Stimulated activated CD4-positive, alpha-beta T cell treated with anti-CD3 and anti-CD28 coated beads, Interleukin-12 subunit alpha, Interleukin-12 subunit beta, amount 100 ng/mL, for 48 hours (primary cell): ENCODE data around the gene PKN3.
"Not testable (repeated sequence)": the region's sequence is repeated elsewhere in the genome, so short reads cannot be mapped to it uniquely, and the experiment has no call there.

Source experiments
- DNase-seq, 3 donors: peaks; one replicate each; pipeline ENCODE4 v3.0.0-alpha.2; 2020; ENCODE audit warnings: low read depth in 2 of 3, low spot score in 1 of 3

PKN3 gene

GRCh38 chr9:128702445-128702948 is at the start of gene PKN3:
TSS of gene PKN3 (plus strand) at chr9:128702503. CDS start at chr9:128702916, 413 bp downstream.
- DNase-seq = peak; percentile 74 to 92 (median 89)

- DNase-seq = no peak
These were observed 48.4 kb upstream of the PKN3 start for GRCh38 chr9:128653908-128654307.

DNA sequence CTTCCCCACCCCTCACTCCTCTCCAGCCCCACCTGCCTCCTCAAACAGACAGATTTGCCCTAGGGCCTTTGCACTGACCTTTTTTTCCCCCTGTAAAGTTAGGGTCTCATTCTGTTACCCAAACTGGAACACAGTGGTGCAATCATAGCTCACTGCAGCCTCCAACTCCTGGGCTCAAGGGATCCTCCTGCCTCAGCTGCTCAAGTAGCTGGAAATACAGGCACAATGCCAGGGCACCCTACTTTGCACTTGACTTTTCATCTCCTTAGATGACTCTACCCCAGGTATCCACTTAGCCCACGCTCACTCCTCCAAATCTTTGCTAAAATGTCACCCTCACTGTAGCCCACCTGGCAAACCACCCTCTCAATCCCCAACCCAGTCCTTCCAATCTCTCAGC is 47.8 kb upstream of the PKN3 start:
- DNase-seq = no peak

GRCh38 chr9:128656416-128657343 is 45.6 kb upstream of the PKN3 start, which contains the start of gene DYNC2I2:
TSS of gene DYNC2I2 (minus strand) at chr9:128656847. CDS start at chr9:128656726, 121 bp downstream.
- peak; percentile 89 to 98 (median 93) for DNase-seq

DNA sequence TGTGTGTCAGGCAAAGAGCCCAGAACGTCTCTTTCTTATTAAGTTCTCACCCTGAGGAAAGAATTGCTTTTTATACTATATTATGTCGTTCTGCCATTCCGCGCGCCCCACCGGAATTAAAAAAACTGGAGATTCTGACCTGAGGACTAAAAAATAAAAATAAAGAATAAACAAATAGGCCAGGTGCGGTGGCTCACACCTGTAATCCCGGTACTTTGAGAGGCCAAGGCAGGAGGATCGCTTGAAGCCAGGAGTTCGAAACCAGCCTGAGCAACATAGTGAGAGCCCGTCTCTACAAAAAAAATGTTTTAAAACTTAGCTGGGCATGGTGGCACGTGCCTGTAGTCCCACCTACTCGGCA is 45.0 kb upstream of the PKN3 start:
- no peak for DNase-seq

- DNase-seq = no peak
These were observed 44.5 kb upstream of the PKN3 start for GRCh38 chr9:128657796-128658195.

DNA sequence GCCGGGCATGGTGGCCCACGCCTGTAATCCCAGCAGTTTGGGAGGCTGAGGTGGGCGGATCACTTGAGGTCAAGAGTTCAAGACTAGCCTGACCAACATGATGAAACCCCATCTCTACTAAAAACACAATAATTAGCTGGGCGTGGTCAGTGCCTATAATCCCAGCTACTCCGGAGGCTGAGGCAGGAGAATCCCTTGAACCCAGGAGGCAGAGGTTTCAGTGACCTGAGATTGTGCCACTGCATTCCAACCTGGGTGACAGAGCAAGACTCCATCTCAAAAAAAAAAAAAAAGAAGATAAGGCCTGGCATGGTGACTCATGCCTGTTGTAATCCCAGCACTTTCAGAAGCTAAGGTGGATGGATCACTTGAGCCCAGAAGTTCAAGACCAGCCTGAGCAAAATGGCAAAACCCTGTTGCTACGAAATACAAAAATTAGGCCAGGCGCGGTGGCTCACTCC is 35.8 kb upstream of the PKN3 start:
- not testable (repeated sequence) for DNase-seq

- no peak for DNase-seq
These were observed 32.5 kb upstream of the PKN3 start for GRCh38 chr9:128669786-128670185.

DNA sequence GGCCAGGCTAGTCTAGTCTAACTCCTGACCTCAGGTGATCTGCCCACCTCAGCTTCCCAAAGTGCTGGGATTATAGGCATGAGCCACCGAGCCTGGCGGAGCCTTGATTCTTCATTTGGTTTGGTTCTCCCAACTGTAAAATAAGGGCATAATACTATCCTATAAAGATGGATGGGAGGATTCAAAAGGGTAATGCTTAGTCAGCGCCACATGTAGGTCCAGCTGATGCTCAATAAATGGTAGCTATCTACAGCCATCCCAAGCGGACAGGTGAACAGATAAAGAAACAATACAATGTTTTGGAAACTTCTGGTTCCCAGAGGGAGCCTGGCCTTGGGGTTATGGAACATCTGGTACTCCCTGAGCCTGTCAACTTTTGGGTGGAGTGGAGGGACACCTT is 26.9 kb upstream of the PKN3 start:
- DNase-seq = no peak

GRCh38 chr9:128677794-128678193 is 24.5 kb upstream of the PKN3 start:
- DNase-seq = no peak

GRCh38 chr9:128683340-128684064 is 18.8 kb upstream of the PKN3 start:
- no peak for DNase-seq

- DNase-seq = no peak
These were observed 18.3 kb upstream of the PKN3 start for GRCh38 chr9:128684065-128684324.

DNA sequence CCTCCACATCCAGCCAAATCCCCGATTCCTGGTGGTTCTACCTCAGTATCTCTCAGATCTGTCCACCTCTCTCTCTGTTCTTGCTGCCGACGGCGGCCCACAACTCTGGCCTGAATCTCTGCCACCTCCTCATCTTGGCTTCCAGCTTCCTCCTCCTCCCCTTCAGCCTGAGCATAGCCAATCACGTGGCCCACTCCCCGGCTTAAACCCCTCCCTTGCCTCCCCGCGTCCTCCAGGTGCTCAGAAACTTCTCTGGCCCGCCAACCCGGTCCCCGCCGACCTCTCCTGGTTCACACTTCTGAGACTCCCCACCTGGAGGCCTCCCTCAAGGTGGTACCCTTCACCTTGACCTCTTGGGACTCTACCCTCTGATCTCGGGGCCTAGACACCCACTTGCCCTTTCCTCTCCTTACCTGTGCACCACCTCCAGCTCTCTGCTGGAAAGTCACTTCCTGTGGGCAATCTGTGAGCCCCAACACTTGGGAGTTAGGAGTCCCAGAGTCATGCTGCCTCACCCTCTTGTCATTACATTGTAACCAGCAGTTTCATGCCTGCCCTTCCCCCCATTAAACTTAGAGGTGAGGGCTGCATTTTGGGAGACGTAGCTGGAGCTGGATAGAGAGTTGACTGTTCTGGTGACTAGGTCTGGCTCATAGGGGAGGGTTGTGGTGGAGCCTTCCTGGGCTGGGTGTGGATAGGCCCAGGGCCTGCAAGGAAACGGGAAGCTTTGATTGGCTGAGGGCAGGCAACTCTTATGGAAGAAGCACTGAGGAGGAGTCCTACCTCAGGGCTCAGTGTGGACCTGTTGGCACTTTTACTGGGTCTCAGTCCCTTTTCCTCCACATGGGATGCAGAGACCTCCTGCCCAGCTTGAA is 17.7 kb upstream of the PKN3 start:
- DNase-seq = peak; percentile 62 to 74 (median 68)

DNA sequence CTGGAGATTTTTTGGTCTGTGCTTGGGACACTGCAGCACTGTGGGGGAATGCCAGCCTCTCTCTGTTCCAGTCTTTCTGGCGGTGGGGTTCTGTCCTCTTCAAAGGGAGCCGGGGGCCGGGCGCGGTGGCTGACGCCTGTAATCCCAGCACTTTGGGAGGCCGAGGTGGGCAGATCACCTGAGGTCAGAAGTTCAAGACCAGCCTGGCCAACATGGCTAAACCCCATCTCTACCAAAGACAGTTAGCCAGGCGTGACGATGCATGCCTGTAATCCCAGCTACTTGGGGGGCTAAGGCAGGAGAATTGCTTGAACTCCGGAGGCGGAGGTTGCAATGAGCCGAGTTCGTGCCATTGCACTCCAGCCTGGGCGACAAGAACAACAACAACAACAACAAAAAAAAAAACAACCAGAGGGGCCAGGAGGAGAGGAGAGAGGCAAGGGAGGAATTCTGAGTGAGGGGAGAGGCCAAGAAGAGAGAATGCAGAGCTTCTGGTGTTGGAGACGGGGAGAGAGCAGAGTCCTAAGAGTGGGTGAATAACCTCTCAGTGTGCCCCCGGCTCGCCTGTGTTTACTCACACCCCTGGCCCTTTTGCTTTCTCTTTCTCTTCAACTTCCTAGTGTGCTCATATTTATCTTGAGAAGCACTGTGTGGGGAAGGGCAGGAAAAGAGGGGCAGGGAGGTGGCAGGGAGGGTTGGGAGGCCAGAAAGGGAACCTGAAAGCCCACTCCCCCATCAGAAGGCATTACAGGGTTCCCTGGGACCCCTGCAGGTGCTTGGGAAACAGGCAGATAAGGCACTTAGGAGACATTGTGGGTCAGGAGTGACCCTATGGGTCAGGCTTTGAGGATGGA is 16.4 kb upstream of the PKN3 start:
- no peak for DNase-seq

- no peak for DNase-seq
These were observed 14.8 kb upstream of the PKN3 start for GRCh38 chr9:128687453-128687852.

DNA sequence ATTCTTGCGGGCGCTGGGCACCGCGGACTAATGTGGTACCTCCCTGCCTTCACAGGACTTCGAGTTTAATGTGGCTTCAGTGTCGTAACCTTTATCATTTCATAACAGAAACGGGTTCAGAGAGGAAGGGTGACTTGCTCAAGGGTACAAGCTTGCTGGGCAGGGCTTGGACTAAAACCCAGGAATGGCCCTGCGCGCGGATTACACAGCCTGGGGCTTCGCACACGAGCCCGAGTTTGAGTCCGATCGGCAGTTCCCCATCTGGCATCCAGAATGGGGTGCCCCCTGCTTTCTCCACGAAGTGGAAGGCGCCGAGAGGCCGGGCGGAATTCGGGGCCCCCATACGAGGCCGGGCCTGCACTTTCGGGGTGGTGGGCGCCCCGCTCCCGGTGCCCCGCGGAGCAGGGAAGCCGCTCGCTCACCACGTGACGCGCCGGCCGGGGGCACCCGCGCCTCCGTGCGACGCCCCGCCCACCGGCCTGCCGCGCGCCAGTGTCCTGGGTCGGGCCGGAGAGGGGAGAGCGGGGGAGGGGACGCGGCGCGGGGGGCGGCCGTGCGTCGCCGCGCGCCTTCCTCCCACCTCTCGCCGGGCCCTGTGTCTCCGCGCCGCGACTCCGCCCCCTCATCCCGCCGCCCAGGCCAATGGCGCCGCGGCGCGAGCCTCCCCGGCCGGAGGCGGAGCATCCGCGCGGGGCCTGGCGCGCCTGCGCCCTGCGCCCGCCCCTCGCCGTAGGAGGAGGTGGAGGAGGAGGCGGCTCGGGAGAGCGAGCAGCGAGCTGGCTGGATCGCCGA is 13.6 kb upstream of the PKN3 start, which contains the start of gene SET:
Gene SET, plus strand, starts transcription at position 722 of the 792 bp plus-strand sequence. CDS start 361 bp downstream, outside the sequence.
- DNase-seq = peak; percentile 86 to 94 (median 87)

DNA sequence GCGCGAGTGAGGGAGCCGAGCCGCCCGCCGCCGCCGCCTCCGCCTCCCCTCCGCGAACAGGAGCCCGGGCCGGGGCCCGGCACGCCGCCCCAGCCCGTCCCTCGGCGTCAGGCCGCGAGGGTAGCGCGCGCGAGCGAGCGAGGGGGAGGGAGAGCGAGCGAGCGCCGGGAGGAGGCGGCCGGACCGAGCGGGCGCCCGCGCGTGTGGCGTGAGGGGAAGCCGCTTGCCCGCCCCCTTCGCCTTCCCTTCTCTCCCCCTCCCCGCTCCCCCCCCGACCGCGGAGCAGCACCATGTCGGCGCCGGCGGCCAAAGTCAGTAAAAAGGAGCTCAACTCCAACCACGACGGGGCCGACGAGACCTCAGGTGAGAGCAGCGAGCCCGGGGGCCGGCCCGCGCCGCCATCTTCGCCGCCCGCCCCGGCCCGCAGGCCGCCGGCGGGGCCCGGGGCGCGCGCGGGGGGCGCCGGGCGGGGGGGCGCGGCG is 13.0 kb upstream of the PKN3 start:
- no peak for DNase-seq

DNA sequence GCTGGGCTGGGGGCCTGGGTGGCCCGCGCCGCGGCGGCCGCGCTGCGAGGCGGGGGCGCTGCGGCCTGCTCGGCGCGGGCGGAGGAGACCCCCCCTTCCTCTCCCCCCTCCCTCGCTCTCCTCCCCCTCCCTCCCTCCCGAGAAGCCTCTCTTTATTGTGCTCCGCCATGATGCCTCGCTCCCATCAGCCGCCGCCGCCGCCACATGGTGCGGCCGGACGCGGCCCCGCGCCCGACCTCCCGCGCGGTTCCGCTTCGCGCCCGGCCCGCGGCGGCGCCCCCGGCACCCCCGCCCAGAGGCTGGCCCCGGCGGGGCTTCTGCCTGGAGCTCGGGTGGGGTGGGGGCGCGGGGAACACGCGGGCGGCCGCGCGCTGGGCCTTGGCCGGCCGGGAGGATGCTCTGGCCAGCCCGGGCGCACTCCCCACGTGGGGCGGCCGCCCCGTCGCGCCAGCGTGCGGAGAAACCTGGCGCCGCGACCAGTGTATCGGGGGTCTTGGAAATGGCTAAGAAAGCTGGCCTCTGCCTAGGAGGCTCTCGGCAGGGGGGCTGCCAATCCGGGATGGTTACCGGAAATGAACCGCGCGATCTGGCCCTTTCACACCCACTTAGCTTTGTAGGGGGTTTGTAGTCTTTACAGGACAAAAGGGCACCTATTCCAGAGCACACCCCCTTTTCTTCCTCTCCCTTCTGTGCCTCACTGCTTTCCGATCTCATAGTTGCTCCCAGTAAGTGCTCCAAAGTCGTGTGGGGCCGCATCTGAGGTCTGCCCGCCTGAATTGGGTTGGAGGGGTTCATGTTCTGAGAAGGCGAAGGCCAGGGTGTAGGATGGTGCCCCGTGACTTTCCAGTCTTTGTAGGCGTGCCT is 12.3 kb upstream of the PKN3 start:
- no peak for DNase-seq
